HG03066 (cell line): Measurements from ENCODE around the gene CFAP20DC.
"Not testable (repeated sequence)": the region's sequence is repeated elsewhere in the genome, so short reads cannot be mapped to it uniquely, and the experiment has no call there.

Experiments
- ATAC-seq: cut with Tn5 transposase; IDR thresholded peaks from one replicate; pipeline ENCODE4 v1.9.1; 2021; ENCODE audit warnings: low read depth; ENCODE audit not compliant: unreplicated experiment

Gene CFAP20DC

DNA sequence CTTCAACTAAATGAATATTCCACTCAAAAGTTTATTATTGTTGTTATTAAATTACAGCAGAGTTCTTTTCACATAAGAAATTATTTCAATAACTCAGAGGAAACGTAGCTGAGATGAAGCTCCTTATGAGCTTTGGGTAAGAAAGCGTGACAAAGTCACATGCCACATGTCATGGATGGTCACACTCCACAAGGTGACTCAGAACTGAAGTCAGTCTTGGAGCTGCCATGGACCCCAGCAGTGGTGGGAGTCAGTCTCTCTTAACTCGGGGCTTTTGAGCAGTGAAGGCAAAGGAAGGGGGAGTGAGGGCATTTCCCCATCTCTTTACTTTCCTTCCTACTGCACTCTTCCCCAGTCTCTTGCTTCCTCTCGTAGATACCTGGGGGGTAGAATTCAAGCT, 295.8 kb downstream of the CFAP20DC start:
- no peak for ATAC-seq

DNA sequence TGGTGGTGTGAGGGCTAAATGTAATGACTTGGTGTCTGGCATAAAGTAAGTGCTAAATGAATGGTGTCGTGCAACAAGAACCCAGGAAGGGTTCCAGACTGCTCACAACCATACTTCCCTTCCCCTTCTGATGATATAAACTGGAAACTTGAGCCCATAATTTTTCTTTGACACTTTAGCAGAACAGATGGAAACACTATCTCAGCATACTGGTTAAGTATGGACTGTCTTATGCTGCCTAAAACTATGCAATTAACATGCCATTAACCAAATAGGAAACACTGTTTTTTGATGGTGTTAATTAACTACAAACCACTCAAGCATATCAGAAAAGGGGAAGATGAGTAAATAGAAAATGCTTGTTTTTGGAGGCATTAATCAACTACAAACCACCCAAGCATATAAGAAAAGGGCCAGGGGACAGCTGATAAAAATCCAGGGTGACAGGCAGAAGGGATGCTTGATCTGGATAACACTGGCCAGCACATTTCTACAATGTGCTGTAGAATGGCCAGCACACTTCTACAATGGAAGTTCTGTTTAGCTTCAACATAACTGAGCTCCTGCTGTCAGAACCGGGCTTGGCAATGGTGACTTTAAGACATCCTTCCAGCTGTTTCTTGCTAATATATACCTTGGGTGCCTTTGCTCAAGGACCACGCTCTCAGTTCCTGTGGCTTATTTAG, 297.8 kb downstream of the CFAP20DC start:
- no peak for ATAC-seq

DNA sequence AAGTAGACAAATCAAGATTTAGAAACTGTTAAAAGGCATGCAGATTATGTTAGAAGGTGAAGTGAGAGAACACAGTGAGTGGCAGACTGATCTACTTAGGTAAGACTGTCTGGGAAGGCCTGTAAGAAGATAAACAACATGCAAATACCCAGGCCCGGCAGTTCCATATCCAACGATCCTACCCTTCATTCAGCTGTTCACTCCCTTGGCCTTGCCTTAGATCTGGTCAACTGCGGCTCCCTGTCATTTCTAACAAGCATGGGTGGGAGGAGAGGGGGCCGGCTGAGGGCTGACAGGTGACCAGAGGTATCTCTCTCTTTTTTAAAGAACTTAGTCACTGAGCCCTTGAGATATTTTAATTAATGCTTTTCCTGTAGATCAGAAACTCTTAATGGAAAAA, 298.6 kb downstream of the CFAP20DC start:
- no peak for ATAC-seq

DNA sequence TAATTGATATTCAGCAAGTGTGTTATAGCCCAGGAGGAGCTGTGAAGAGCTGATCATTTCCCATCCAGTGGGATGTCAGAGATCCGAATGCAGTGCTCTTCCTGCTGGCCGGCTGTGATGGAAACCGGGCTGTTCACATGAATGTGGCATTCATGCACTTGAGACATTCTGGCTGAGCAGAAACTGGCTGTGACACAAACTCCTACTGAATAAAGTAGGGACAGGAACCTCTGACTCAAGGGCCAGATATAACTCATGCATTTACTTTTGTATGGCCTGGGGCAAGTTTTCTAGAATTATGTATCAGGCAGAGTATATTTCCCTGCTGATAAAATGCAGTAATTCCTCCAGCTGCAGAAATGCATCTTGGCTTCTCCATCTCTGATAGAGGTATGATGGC, 299.9 kb downstream of the CFAP20DC start:
- ATAC-seq, result no peak

DNA sequence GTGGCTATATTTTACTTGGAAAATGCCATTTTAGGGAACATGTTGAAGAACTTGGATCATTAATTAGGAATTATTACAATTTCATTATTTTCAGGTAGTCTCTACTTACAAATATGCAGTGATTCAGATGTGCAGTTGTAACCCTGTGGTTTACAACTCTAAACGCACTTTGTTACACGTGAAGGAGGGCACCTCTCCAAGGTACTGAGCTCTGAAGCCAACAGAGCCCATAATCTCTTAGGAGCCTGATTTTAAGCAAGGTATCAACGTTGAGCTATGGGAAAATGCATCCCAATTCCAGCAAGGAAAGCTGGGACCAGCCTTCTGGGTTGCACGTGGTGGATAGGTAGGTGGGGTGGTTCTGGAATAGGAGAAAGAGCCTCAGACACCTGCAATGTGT, 301.8 kb downstream of the CFAP20DC start:
- no peak for ATAC-seq

DNA sequence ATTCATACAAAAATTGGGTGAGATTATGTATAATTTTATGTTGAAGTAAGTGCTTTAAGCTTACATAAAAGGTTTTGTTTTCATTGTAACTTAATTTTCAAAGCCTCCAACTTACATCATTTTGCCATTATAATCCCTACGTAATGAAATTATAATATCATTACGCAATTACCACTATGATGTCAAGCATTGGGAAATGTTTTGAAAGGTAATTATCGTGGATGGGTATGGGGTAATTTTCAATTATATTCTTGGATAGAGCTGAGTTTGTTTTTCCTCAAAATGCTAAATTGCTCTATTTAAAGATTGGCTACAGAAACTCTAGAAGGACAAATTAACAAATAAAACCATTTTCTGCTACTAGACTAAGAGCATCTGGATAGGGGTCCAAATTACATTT, 303.1 kb downstream of the CFAP20DC start:
- no peak for ATAC-seq

DNA sequence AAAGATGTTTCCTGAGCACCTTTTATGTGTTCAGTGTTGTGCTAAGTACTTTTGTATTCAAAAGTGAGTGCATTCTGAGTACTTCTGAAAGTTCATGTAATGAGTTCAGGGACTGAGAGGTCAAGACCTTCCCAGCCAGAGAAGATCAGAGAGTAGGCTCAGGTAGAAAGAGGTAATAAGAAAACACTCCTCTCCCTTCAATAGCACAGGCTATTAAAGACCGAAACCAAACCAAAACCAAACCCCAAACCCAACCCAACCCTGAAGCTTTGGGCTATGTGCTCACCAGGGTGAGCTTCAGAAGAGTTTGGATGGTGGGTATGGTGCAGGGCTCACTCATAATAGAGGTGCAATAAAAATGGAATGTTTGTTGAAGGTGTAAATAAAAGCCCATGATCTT, 306.5 kb downstream of the CFAP20DC start:
- no peak for ATAC-seq

DNA sequence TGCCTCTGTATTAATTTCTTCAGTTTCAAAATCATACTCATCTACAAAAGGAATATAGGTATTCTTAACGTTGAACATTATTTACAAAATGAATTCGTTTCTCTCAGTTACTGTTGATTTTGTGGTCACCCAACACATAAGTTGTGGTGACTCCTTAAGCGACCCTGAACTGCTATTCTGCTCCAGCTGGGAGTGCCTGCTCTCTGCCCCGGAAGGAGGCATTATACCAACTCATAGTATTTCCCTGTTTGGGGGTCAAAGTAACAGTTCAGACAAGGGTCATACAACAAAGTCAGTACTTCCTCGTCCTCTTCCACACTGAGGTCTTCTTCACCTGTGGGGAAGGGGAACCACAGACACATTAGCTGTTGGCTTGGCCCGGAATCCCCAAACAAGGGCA, 307.6 kb downstream of the CFAP20DC start:
- ATAC-seq, result no peak

DNA sequence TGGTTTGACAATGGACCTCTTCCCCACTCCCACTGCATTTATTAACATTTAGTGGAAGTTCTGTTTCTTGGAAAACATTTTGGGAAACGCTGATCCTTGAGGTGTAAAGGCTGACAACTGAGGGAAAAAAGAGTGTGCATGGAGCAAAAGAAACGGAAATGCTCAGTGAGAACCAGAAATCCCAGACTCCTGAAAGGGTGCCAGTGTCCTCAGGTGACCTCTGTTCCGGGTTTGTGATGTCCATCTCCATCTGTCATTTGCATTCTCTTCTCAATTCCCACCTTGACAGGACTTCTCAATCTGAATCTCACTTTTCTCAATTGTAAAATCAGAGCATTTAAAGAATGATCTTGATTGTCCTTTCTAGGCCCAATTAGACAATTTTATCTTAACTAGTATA, 312.2 kb downstream of the CFAP20DC start:
- no peak for ATAC-seq

DNA sequence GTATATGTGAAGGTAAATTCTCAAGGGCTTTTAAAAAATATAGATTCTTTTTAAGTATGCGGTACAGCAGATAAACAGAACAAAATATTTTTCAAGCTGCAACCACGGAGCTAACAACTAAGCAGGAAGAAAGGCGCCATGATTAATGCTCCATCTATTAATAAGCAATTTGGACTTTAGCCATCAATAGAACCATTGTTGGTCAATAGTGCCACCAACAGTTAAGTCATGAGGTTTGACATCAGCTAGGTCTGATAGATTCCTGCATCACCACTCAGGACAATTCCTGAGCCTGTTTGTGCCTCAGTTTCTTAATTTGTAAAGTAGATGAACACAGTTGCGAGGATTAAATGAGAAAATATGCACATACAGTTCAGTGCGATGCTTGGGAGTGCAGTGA, 318.2 kb downstream of the CFAP20DC start:
- ATAC-seq, result no peak

DNA sequence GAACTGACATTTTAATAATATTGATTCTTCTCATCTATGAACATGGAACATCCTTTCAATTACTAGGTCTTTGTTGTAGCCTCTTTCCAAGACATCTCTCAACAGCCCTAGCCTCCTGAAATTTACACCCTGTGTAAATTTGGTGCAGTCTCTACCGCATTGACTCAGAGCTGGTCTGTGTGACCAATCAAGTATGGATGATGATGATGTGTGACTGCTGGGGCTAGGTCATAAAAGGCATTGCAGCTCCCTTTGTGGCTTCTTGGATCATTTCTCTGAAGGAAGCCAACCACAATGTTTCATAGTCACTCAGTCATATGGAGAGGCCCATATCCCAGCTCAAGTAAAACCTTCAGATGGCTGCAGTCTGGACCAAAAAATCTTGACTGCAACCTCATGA, 321.1 kb downstream of the CFAP20DC start:
- ATAC-seq, result no peak

DNA sequence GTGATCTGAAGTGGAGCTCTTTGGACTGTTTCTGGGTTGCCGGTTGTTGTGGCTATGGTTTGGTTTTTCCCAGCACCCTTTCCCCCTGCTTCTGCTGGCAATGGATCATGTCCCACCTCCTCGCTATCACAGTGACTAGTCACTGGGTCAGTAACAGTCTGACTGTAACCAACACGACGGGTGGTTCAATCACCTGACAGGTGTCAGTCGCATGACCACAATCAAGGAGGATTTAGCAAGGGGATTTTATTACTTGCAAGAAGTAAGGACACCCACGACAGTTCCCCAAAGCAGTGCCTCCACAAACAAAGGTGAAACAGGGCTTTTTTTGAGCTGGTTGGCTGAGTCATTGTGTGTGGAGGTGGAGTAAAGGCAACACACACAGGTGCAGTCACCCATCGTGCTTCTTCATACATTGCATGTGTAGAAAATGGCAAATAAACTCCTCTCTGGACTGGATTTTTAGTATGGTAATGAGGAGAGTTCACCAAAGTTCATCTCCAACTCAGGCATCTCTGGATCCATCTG, 324.4 kb downstream of the CFAP20DC start:
- ATAC-seq, result no peak

DNA sequence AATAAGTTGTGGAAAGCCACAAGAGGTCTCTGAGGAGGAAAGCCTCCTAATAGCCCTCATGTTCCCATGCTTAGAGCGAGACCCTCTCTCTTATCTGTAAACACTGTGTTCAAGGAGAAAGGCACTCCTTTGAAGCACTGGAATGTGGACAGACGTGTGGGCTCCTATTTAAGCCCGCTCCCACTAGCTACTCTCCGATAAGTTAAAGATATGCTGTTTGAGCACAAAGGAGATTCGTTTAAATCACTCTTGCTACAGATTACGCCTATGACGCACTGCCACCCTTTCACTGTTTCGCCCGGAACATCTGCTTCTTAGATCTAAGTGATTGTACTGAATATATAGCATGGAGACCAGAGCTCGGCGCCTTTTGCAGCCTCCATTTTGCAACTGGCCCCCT, 325.5 kb downstream of the CFAP20DC start:
- no peak for ATAC-seq

DNA sequence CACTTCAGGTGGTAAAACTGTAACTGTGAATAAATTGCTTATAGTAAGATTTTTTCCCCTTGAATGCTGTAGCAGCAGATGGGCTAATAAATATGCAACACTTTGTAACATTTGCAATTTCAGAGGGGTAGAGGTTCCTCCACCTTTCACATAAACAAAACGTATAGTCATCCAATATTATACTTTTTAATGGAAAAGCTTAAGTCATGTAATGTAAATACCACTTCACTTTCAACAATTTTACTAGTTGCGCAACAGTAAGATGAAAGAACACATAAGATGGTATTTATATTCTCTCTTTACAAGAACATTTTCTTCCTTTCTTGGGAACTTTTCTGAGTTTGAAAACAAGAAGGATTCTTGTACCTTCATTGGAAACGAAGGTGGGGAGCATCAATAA, 326.7 kb downstream of the CFAP20DC start:
- no peak for ATAC-seq

DNA sequence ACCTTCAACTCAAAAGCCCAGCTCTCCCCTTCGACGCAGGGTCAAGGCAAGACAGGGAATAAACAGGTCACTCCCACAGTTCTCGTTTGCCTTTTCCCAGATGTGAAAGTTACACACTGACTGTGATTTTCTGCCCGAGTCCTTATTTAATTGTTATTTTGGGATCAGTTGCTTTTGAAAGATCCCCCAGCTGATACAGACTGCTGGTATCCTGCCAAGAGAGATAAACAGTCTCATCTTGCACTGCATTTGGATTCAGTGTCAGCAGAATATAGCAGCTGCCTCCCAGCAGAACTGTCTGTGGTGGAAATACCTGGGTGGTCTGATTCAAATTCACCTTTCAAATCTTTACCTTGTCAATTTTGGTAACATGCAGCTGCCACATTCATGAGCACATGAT, 327.3 kb downstream of the CFAP20DC start:
- ATAC-seq, result no peak

DNA sequence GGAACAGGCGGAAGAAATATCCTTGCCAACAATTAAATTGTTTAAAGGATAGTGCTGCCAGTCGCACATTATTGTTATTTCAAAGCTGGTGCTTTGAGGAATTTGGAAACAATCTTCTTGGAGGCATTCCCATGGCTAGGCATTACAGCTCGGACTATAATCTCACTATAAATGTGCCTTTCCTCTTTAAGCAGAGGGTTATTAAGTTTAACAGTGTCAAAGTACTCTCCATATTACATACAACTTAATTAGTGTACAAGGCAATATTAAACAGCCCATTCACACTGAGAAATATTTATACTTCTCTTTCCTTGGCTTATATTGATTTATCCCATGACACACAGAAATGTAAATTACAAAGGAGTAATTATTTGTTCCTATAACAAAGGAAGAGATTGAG, 329.3 kb downstream of the CFAP20DC start:
- ATAC-seq, result no peak

DNA sequence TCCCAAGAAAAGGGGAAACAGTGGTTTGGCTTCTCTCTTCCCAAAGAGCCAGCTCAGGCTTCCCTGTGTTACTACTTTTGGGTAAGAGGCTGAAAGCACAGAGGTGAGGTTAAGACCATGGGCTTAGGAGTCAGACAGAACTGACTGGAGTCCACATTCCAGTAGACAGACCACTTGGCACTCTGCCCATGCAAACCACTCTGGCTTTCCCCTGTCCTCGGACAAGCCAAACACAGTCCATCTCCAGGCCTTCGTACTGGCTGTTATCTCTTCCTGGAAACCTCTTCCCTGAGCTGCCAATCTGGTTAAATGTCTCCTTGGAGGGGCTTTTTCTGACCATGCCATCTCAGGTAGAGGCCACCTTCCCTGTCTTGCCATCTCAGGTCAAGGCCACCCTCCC, 330.1 kb downstream of the CFAP20DC start:
- ATAC-seq, result no peak

DNA sequence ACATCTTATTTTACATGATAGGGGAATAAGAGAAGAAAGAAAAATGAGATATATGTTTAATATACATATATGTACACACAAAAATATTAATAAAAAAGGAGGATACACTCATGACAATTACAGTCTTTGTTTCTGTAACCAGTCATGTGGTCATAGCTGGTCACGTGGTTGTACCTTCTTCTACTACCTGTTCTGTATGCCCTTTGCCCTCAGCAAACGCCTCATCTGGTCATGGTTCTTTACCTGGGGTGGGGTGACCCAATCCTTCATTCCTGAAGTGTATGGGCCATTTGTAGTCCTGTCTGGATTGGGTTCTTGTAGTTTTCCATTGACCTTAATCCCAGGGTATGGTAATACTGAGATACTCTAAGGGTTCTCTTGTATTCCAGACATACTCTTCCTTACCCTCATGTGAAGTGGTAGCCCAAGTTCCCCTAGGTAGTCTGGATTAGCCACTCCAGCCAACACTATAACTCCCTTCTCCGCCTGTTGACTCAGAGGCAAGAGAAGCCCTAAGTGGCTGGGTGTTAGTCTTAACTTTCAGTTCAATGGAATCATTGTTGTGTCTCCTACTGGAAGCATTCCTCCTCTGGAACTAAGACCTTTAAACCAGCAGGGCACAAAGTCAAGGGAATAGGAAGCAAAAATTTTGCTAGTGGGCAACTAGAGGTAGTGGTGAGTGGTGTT, 336.0 kb downstream of the CFAP20DC start:
- ATAC-seq, result no peak

DNA sequence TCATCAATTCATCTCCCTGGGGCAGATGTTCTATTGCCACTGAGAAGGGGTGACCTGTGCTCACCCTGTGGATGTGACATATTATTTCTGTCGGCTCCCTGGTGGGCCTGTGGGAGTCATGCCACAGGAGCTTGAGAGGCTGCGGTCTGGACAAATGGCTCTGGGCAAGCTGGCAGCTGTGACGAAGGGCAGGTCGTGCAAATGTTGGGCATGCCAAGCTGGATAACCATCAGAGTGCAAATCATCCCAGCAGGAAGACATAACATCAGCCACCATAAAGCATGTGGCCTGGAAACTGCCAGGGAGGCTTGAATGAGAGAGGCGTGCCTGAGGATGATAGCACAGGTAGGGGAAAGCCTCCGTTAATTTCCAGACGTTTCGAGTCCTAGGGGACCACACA, 338.0 kb downstream of the CFAP20DC start:
- no peak for ATAC-seq

DNA sequence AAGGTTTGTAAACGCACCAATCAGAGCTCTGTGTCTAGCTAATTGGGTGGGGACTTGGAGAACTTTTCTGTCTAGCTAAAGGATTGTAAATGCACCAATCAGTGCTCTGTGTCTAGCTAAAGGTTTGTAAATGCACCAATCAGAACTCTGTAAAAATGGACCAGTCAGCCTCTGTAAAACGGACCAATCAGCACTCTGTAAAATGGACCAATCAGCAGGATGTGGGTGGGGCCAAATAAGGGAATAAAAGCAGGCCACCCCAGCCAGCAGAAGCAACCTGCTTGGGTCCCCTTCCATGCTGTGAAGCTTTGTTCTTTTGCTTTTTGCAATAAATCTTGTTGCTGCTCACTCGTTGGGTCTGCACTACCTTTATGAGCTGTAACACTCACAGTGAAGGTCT, 340.8 kb downstream of the CFAP20DC start:
- not testable (repeated sequence) for ATAC-seq

DNA sequence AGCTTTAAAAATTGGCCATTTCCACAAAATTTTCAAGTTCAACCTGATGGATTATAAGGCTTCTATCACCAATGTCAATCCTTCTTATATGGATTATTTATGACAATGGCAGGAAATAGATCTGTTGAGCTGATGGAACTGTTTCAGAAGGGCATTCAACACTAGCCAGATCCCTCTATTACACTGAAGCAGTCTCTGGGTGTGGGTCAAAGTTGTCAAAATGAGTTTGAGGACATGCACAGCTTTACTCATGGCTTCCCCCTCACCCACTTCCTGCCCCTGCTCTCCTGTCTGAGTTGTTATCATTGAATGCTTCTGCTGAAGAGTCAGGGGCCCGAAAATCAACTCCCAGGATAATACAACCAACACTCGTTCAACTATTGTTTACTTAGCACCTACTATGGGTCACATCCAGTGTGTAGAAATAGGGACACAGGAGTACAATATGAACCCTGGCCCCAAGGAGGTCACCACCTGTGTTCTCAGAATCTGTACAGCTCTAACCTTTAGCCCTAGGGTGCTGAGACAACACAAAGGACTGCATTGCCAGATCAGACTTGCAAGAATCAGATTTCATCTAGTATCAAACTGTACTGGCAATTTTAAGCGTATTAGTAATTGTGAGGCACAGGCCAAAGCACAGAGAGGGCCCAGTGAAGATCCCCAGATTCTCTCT, 341.6 kb downstream of the CFAP20DC start:
- ATAC-seq, result no peak
